Mucosa of stomach (tissue), 1 donor: Measurements from ENCODE around the gene XPO5.

ENCODE experiments used
- H3K27me3 ChIP-seq: one replicate; pipeline ENCODE4 v1.7.0; 2013; ENCODE audit warnings: mild to moderate bottlenecking, low read length; ENCODE audit not compliant: control insufficient read depth, insufficient read depth
- H3K36me3 ChIP-seq: one replicate; pipeline ENCODE4 v1.7.0; 2013; ENCODE audit warnings: low read length; ENCODE audit not compliant: control insufficient read depth, insufficient read depth
- H3K4me1 ChIP-seq: one replicate; pipeline ENCODE4 v1.7.0; 2013; ENCODE audit warnings: mild to moderate bottlenecking, low read length; ENCODE audit not compliant: control insufficient read depth, insufficient read depth
- H3K4me3 ChIP-seq: one replicate; pipeline ENCODE4 v1.7.0; 2013; ENCODE audit warnings: low read length
- H3K9ac ChIP-seq: one replicate; pipeline ENCODE4 v1.7.0; 2013; ENCODE audit warnings: mild to moderate bottlenecking, low read length, moderate library complexity
- H3K9me3 ChIP-seq: one replicate; pipeline ENCODE4 v1.7.0; 2013; ENCODE audit warnings: mild to moderate bottlenecking, low read length, moderate library complexity; ENCODE audit not compliant: control insufficient read depth
- donor health status: Pancreatic carcinoma.

XPO5 gene

DNA sequence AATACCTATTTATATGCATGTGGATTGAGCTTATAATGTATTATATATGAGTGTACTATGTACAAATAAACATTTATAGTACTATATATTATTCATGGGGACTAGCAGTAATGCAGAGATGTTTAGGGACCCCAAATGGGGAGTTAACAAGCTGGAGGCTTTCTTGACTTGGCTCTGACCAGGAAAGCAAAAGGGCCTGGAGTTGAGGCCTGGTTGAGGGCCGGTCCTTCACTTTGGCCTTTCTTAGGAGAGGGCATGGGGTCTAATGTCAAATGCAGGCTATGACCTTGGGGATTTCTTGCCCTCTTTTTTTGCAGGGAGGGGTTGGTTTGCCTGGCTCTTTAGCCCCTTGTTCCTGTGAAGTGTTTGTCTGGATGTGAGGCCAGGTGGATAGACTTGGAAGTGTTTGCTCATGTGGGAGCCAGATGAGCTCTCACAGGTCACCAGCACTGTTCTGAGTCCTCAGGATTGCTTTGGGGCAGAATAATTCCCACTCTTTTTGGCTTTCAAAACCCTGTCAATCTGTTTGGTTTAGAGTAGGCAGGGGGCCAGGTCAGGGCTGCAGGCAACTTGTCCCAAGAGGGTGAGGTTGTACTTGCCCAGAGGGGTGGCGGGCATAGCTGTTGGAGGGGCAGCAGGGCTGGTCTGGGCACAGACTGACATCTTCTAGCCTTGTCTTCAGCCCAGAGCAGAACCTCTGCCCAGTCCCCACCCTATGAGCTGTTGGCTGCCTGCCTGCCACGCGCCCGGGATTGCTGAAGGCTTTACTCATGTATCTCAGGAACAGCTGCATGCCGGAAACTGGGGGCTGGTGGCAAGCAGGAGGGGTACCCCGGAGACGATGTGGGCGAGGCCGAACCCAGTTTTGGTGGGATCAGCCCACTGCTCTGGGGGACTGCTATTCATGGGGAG lies 83.8 kb downstream of the XPO5 start:
- no peak overlapping the region for H3K4me3 ChIP-seq
- H3K9ac ChIP-seq = no peak overlapping the region
- no peaks in the 10 kb centered on the region for H3K36me3 ChIP-seq
- no peaks in the 10 kb centered on the region for H3K27me3 ChIP-seq
- peaks cover 48% of the 10 kb centered on the region for H3K4me1 ChIP-seq
- no peaks in the 10 kb centered on the region for H3K9me3 ChIP-seq

DNA sequence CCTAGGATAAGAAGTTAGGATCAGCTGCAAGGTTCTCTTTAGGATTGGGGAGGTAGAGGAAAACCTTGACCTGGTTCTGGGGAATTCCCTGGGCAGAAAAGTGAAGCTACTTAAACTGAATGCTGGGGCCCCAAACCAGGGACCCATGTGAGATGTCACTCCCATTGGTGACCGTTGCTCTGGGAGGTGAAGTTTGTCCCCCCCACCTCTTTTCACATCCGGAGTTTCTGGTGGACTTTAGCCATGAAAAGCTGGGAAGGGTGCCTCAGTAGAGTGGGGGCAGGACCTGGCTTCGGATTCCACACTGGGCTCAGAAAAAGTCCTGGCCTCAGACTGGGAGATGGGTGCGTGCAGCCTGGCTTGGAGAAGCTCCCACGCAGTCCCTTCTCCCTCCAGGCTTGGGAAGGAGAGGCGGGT lies 85.3 kb downstream of the XPO5 start:
- Histone ChIP-seq H3K4me1 (peaks cover 38% of the 10 kb centered on the region), H3K36me3 (no peaks in the 10 kb centered on the region), H3K9me3 (no peaks in the 10 kb centered on the region), H3K27me3 (no peaks in the 10 kb centered on the region), H3K4me3 (no peak overlapping the region), H3K9ac (no peak overlapping the region)

GRCh38 chr6:43489277-43490072 lies 86.4 kb downstream of the XPO5 start:
- Histone ChIP-seq H3K4me1 (peaks cover 27% of the 10 kb centered on the region), H3K9ac (no peak overlapping the region), H3K36me3 (no peaks in the 10 kb centered on the region), H3K4me3 (no peak overlapping the region), H3K9me3 (no peaks in the 10 kb centered on the region), H3K27me3 (no peaks in the 10 kb centered on the region)

- no peaks in the 10 kb centered on the region for H3K27me3 ChIP-seq
- peaks cover 20% of the 10 kb centered on the region for H3K4me1 ChIP-seq
- H3K9ac ChIP-seq = no peak overlapping the region
- no peak overlapping the region for H3K4me3 ChIP-seq
- no peaks in the 10 kb centered on the region for H3K36me3 ChIP-seq
- no peaks in the 10 kb centered on the region for H3K9me3 ChIP-seq
These were observed 87.1 kb downstream of the XPO5 start for GRCh38 chr6:43488667-43489276.

DNA sequence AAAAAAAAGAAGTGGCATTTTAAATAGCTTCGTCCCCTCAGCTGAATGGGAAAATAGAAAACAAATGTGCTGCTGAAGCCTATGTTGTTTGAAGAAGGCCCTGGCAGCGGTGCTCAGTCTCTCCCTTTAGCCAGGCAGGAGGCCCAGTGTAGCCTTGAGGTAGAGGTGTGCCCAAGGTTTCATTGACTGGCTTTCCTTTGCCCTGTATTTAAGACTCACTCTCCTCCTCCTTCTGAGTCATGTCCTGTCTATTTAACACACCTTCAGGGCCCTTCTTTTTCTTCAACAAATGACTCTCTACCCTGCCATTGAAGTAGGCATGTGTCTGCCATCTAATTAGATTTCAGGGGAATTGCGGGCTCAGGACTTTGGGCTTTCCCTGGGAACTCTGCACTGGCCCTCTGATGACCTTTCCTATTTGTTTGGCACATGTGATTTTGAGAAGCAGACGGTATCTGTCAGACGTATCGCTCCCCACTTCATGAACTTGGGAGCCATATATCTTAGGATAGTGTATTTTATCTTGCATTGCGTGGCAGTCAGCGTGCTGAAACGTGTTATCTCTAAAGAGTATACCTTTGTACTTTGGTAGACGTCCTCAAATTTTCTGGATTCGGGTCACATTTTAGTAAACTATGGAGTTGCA lies 94.1 kb downstream of the XPO5 start:
- Histone ChIP-seq H3K9me3 (no peaks in the 10 kb centered on the region), H3K9ac (no peak overlapping the region), H3K36me3 (no peaks in the 10 kb centered on the region), H3K4me1 (peaks cover 9% of the 10 kb centered on the region), H3K4me3 (no peak overlapping the region), H3K27me3 (no peaks in the 10 kb centered on the region)

GRCh38 chr6:43481075-43481474 lies 94.8 kb downstream of the XPO5 start:
- Histone ChIP-seq H3K36me3 (no peaks in the 10 kb centered on the region), H3K4me1 (peaks cover 9% of the 10 kb centered on the region), H3K4me3 (no peak overlapping the region), H3K9me3 (no peaks in the 10 kb centered on the region), H3K9ac (no peak overlapping the region), H3K27me3 (no peaks in the 10 kb centered on the region)

- Histone ChIP-seq H3K36me3 (no peaks in the 10 kb centered on the region), H3K9ac (peak overlapping the region; percentile 87), H3K27me3 (no peaks in the 10 kb centered on the region), H3K9me3 (no peaks in the 10 kb centered on the region), H3K4me1 (peaks cover 9% of the 10 kb centered on the region), H3K4me3 (peak overlapping the region; percentile 56)
These were observed 97.8 kb downstream of the XPO5 start for GRCh38 chr6:43478008-43478372.

- H3K9ac ChIP-seq = peak within 1 kb of the TSS; percentile 87
- H3K36me3 ChIP-seq = no peaks in the 10 kb centered on the region
- peak within 1 kb of the TSS; percentile 56 for H3K4me3 ChIP-seq
- peaks cover 9% of the 10 kb centered on the region for H3K4me1 ChIP-seq
- no peaks in the 10 kb centered on the region for H3K27me3 ChIP-seq
- H3K9me3 ChIP-seq = no peaks in the 10 kb centered on the region
These were observed 98.4 kb downstream of the XPO5 start, which contains the start of gene TJAP1 for GRCh38 chr6:43477235-43478007. TSS of gene TJAP1 (plus strand) at chr6:43477570. CDS start at chr6:43499002, 21,432 bp downstream.

DNA sequence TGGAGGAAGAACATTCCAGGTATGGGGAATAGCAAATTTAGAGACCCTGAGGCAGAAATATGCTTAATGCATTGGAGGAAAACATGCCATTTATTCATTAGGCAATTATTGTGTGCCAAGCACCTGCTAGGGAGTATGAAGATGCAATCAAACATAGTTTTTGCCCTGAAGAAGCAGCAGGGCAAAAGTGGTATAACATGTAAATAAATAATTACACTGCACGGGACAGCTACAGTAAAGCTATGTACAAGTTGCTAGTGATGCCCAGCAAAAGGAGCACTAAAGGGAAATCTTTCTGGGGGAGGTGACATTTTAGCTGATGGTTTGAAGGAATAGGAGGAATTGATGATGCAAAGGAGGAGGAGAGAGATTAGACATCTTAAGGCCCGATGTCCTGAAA lies 99.1 kb downstream of the XPO5 start:
- H3K27me3 ChIP-seq = no peaks in the 10 kb centered on the region
- peak overlapping the region; percentile 2 for H3K4me3 ChIP-seq
- H3K9me3 ChIP-seq = no peaks in the 10 kb centered on the region
- H3K4me1 ChIP-seq = peaks cover 9% of the 10 kb centered on the region
- no peak overlapping the region for H3K9ac ChIP-seq
- H3K36me3 ChIP-seq = no peaks in the 10 kb centered on the region

DNA sequence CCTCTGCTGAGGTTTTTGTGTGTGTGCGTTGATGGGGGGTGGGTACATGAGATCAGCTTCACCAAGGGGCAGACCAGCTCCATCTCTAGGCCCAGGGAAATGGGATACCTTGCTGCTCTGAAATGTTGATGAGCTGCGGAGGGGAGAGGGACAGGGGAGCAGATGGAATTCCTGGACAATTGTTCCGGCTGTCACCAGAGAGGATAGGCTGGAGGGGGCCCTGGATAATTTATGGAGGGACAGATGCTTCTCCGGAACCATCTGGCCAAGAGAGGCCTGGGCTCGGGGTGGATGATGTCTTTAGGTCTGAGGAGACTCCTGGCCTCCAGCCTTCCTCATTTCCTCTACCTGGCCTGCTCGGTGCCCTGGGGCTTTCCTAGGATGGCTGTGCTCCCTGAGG lies 100.3 kb downstream of the XPO5 start:
- no peaks in the 10 kb centered on the region for H3K27me3 ChIP-seq
- H3K36me3 ChIP-seq = no peaks in the 10 kb centered on the region
- no peaks in the 10 kb centered on the region for H3K9me3 ChIP-seq
- peaks cover 14% of the 10 kb centered on the region for H3K4me1 ChIP-seq
- no peak overlapping the region for H3K9ac ChIP-seq
- H3K4me3 ChIP-seq = no peak overlapping the region

GRCh38 chr6:43472515-43472914 lies 103.3 kb downstream of the XPO5 start:
- no peaks in the 10 kb centered on the region for H3K36me3 ChIP-seq
- H3K9ac ChIP-seq = no peak overlapping the region
- H3K4me1 ChIP-seq = peaks cover 14% of the 10 kb centered on the region
- H3K4me3 ChIP-seq = no peak overlapping the region
- H3K9me3 ChIP-seq = no peaks in the 10 kb centered on the region
- H3K27me3 ChIP-seq = no peaks in the 10 kb centered on the region
